ENCODE data around the gene IVD.

The IVD gene

GRCh38 chr15:40405501-40406381 is at the start of gene IVD:
TSS of gene IVD (plus strand) at chr15:40405795. CDS start at chr15:40405828, 33 bp downstream.
- DNase-seq (ENCODE audit: low spot score) = peak; percentile 98

GRCh38 chr15:40355976-40356585 is 49.5 kb upstream of the IVD start:
- no peak for DNase-seq (ENCODE audit: low spot score)

GRCh38 chr15:40357246-40357645 is 48.3 kb upstream of the IVD start:
- DNase-seq (ENCODE audit: low spot score) = no peak

GRCh38 chr15:40357723-40358470 is 47.7 kb upstream of the IVD start, which contains the start of gene DISP2:
TSS of gene DISP2 (plus strand) at chr15:40358219. CDS start at chr15:40358322, 103 bp downstream.
- peak; percentile 99 for DNase-seq (ENCODE audit: low spot score)

GRCh38 chr15:40358471-40359353 is 46.9 kb upstream of the IVD start:
- DNase-seq (ENCODE audit: low spot score) = no peak

- DNase-seq (ENCODE audit: low spot score) = no peak
Observed at GRCh38 chr15:40360015-40360414, 45.6 kb upstream of the IVD start.

- DNase-seq (ENCODE audit: low spot score) = no peak
Observed at GRCh38 chr15:40361640-40362039, 44.0 kb upstream of the IVD start.

GRCh38 chr15:40363611-40364010 is 42.0 kb upstream of the IVD start:
- no peak for DNase-seq (ENCODE audit: low spot score)

- DNase-seq (ENCODE audit: low spot score) = no peak
Observed at GRCh38 chr15:40364251-40364650, 41.3 kb upstream of the IVD start.

GRCh38 chr15:40365016-40365415 is 40.6 kb upstream of the IVD start:
- no peak for DNase-seq (ENCODE audit: low spot score)

GRCh38 chr15:40365624-40366456 is 39.8 kb upstream of the IVD start:
- DNase-seq (ENCODE audit: low spot score) = no peak

- no peak for DNase-seq (ENCODE audit: low spot score)
Observed at GRCh38 chr15:40366457-40367370, 38.9 kb upstream of the IVD start.

- DNase-seq (ENCODE audit: low spot score) = no peak
Observed at GRCh38 chr15:40367371-40367685, 38.3 kb upstream of the IVD start.

- peak; percentile 90 for DNase-seq (ENCODE audit: low spot score)
Observed at GRCh38 chr15:40367686-40368611, 37.6 kb upstream of the IVD start.

GRCh38 chr15:40368719-40369473 is 36.7 kb upstream of the IVD start:
- DNase-seq (ENCODE audit: low spot score) = no peak

GRCh38 chr15:40369474-40369869 is 36.1 kb upstream of the IVD start:
- no peak for DNase-seq (ENCODE audit: low spot score)

- DNase-seq (ENCODE audit: low spot score) = no peak
Observed at GRCh38 chr15:40369971-40370370, 35.6 kb upstream of the IVD start.

- DNase-seq (ENCODE audit: low spot score) = no peak
Observed at GRCh38 chr15:40372981-40373380, 32.6 kb upstream of the IVD start.
